Lower lobe of right lung (tissue), 2 donors: ENCODE measurements around the gene CRIP2. TPM values are rescaled to one million over a fixed set of nuclear protein-coding genes. Genes with fewer than 3 reads are reported as not detected.

Source experiments
- ATAC-seq, 2 donors: fragments of 200-7000 bp; cut with Tn5 transposase; one replicate each; pipeline ENCODE4 v1.9.1; 2020 to 2022; ENCODE audit warnings: mild to moderate bottlenecking in 2 of 2, moderate library complexity in 2 of 2
- DNase-seq: peaks from one replicate; pipeline ENCODE4 v3.0.0-alpha.2; 2020
- H3K27ac ChIP-seq: fragments of 200-600 bp; one replicate; pipeline ENCODE4 v1.8.0; 2022
- H3K27me3 ChIP-seq: fragments of 200-600 bp; one replicate; pipeline ENCODE4 v1.8.0; 2022; ENCODE audit warnings: low read depth
- H3K36me3 ChIP-seq: fragments of 200-600 bp; one replicate; pipeline ENCODE4 v1.8.0; 2022; ENCODE audit warnings: mild to moderate bottlenecking
- H3K4me1 ChIP-seq: fragments of 200-600 bp; one replicate; pipeline ENCODE4 v1.8.0; 2022
- H3K4me3 ChIP-seq: fragments of 200-600 bp; one replicate; pipeline ENCODE4 v1.8.0; 2022; ENCODE audit warnings: mild to moderate bottlenecking
- H3K9me3 ChIP-seq: fragments of 200-600 bp; one replicate; pipeline ENCODE4 v1.8.0; 2022
- CTCF ChIP-seq: fragments of 200-600 bp; IDR thresholded peaks from one replicate; pipeline ENCODE4 v1.8.0; 2022; ENCODE audit warnings: antibody characterized with exemption, mild to moderate bottlenecking
- intact Hi-C: fragments of 100-400 bp; cut with DNase I; formaldehyde crosslinking; loops from one replicate; pipeline ENCODE4 v1.11.0; 2022
- total RNA-seq: library from RNA; stranded (reverse); fragmentation: NEBNext Ultra II Directional; extraction: Animal tissue kit (Norgen Biotek cat#: 25700); gene quantifications from one replicate; pipeline ENCODE4 v1.2.1, GENCODE V29; 2021
- donor health status: DM: no; HTN: yes; CAD: no; lungs with severe emphysema.

Gene CRIP2
- total RNA-seq, 1 donor from 2014 or later: 143 TPM

- H3K27me3 ChIP-seq: peaks cover under 1% of the 10 kb centered on the region
- DNase-seq (no peak), ATAC-seq (no peak)
- no peak for TF ChIP-seq CTCF
- H3K36me3 ChIP-seq: peaks cover 37% of the 10 kb centered on the region
- intact Hi-C loops: no loop called here
- peaks cover 63% of the 10 kb centered on the region for H3K4me1 ChIP-seq
- no peak overlapping the region for H3K4me3 ChIP-seq
- no peaks in the 10 kb centered on the region for H3K9me3 ChIP-seq
- H3K27ac ChIP-seq: peak overlapping the region; percentile 28
Measured at GRCh38 chr14:105470350-105471296, 4.0 kb upstream of the CRIP2 start.

GRCh38 chr14:105471297-105471821, 3.3 kb upstream of the CRIP2 start:
- Histone ChIP-seq H3K36me3 (peaks cover 35% of the 10 kb centered on the region), H3K4me1 (peaks cover 65% of the 10 kb centered on the region), H3K9me3 (no peaks in the 10 kb centered on the region), H3K27me3 (peaks cover 7% of the 10 kb centered on the region), H3K4me3 (no peak overlapping the region), H3K27ac (peak overlapping the region; percentile 87)
- DNase-seq (no peak), ATAC-seq (no peak)
- no peak for TF ChIP-seq CTCF
- intact Hi-C loops: no loop called here

- Histone ChIP-seq H3K27me3 (peaks cover 7% of the 10 kb centered on the region), H3K9me3 (no peaks in the 10 kb centered on the region), H3K27ac (peak overlapping the region; percentile 87), H3K4me1 (peaks cover 71% of the 10 kb centered on the region), H3K4me3 (no peak overlapping the region), H3K36me3 (peaks cover 29% of the 10 kb centered on the region)
- DNase-seq (no peak), ATAC-seq (no peak)
- intact Hi-C loops: no loop called here
- no peak for TF ChIP-seq CTCF
Measured at GRCh38 chr14:105471823-105472485, 2.7 kb upstream of the CRIP2 start.

- H3K4me1 ChIP-seq: peaks cover 76% of the 10 kb centered on the region
- peak overlapping the region; percentile 87 for H3K27ac ChIP-seq
- no peaks in the 10 kb centered on the region for H3K9me3 ChIP-seq
- H3K27me3 ChIP-seq: peaks cover 7% of the 10 kb centered on the region
- TF ChIP-seq CTCF: no peak
- H3K36me3 ChIP-seq: peaks cover 23% of the 10 kb centered on the region
- H3K4me3 ChIP-seq: no peak overlapping the region
- DNase-seq: peak; percentile 66
- intact Hi-C loops: no loop called here
- peak; percentile 18 to 40 for ATAC-seq
Measured at GRCh38 chr14:105472486-105472991, 2.1 kb upstream of the CRIP2 start.

- peak in 1 of 2 donors; percentile 2 for ATAC-seq
- Histone ChIP-seq H3K9me3 (no peaks in the 10 kb centered on the region), H3K27ac (peak overlapping the region; percentile 87), H3K36me3 (peaks cover 19% of the 10 kb centered on the region), H3K4me1 (peaks cover 76% of the 10 kb centered on the region), H3K4me3 (peak overlapping the region; percentile 63), H3K27me3 (peaks cover 7% of the 10 kb centered on the region)
- no peak for DNase-seq
- intact Hi-C loops: no loop called here
- no peak for TF ChIP-seq CTCF
Measured at GRCh38 chr14:105473033-105473676, 1.5 kb upstream of the CRIP2 start.
